Gastrocnemius medialis (tissue), 4 donors: Measurements from ENCODE around the gene TBCD.

Experiments
- CTCF ChIP-seq, 5 experiments: fragments of 450-650 bp in 3 of 5; fragments of 200-600 bp in 2 of 5; sonication (generic) in 2 of 5; IDR thresholded peaks in 4 of 5; conservative IDR thresholded peaks in 1 of 5; 1 replicate in 4 of 5; 2 replicates in 1 of 5; pipeline ENCODE4 v1.5.1; 2016 to 2019; ENCODE audit warnings: antibody characterized with exemption in 5 of 5, mild to moderate bottlenecking in 3 of 5, moderate library complexity in 3 of 5
- POLR2A ChIP-seq, 2 donors: fragments of 450-650 bp; IDR thresholded peaks; one replicate each; pipeline ENCODE4 v1.6.1; 2017; ENCODE audit warnings: antibody characterized with exemption in 2 of 2, mild to moderate bottlenecking in 2 of 2, moderate library complexity in 2 of 2

- TF ChIP-seq POLR2A (IDR thresholded peaks at IDR 0.05) (no peak), CTCF (IDR thresholded peaks at IDR 0.05 in 4 of 5, conservative IDR thresholded peaks at IDR 0.05 in 1 of 5) (no peak)
Measured at GRCh38 chr17:82970818-82971590, 219.1 kb downstream of the TBCD start.
